PC-3 (cell line): ENCODE results near the gene KIF6. TPM values are rescaled to one million over a fixed set of nuclear protein-coding genes. Genes with fewer than 3 reads are reported as not detected.

ENCODE experiments used
- ATAC-seq: fragments of 200-7000 bp; cut with Tn5 transposase; 2 replicates; pipeline ENCODE4 v1.9.1; 2020; ENCODE audit warnings: mild to moderate bottlenecking, moderate library complexity
- BruUV-seq: library from RNA; stranded (reverse); fragments of 400-500 nt; replicated peaks from 2 replicates; lab custom pipeline; 2021; lab: Mats Ljungman, UMichigan
- CTCF ChIA-PET: fragments of 300-600 bp; sonication (Branson Sonifier 250); formaldehyde crosslinking; loops from one replicate; lab custom pipeline; 2022; ENCODE audit warnings: antibody characterized with exemption; lab: Charles Lee
- POLR2A ChIA-PET: fragments of 300-600 bp; sonication (Branson Sonifier 250); formaldehyde crosslinking; loops from one replicate; lab custom pipeline; 2022; ENCODE audit warnings: antibody characterized with exemption; ENCODE audit not compliant: unreplicated experiment; lab: Charles Lee
- DNase-seq: peaks from one replicate; pipeline ENCODE4 v3.0.0-alpha.2; 2015
- H2AFZ ChIP-seq: fragments of 300-600 bp; sonication (generic); 2 replicates; pipeline ENCODE4 v1.6.0; 2016; ENCODE audit warnings: antibody characterized with exemption, low read length
- H3F3A ChIP-seq: fragments of 300-600 bp; sonication (generic); one replicate; pipeline ENCODE4 v1.6.0; 2017; ENCODE audit warnings: antibody characterized with exemption, low read length, control low read depth, mild to moderate bottlenecking; ENCODE audit not compliant: unreplicated experiment
- H3K27ac ChIP-seq: fragments of 300-600 bp; sonication (generic); 2 replicates; pipeline ENCODE4 v1.5.1; 2016; ENCODE audit warnings: mild to moderate bottlenecking, low read length
- H3K27me3 ChIP-seq: fragments of 300-600 bp; sonication (generic); 2 replicates; pipeline ENCODE4 v1.6.1; 2016; ENCODE audit warnings: low read length, mixed read lengths
- H3K36me3 ChIP-seq: fragments of 300-600 bp; sonication (generic); 2 replicates; pipeline ENCODE4 v1.6.1; 2016; ENCODE audit warnings: low read depth, mixed run types, low read length, mixed read lengths
- H3K4me1 ChIP-seq: fragments of 300-600 bp; sonication (generic); 2 replicates; pipeline ENCODE4 v1.5.1; 2016; ENCODE audit warnings: low read length; ENCODE audit not compliant: insufficient read depth
- H3K4me2 ChIP-seq: fragments of 300-600 bp; sonication (generic); 2 replicates; pipeline ENCODE4 v1.6.0; 2016; ENCODE audit warnings: low read length
- H3K4me3 ChIP-seq: fragments of 300-600 bp; sonication (generic); 2 replicates; pipeline ENCODE4 v1.5.1; 2016; ENCODE audit warnings: mild to moderate bottlenecking, low read length, mixed read lengths
- H3K79me2 ChIP-seq: fragments of 300-600 bp; sonication (generic); 2 replicates; pipeline ENCODE4 v1.6.1; 2017; ENCODE audit warnings: low read length, mixed read lengths
- H3K9ac ChIP-seq: fragments of 300-600 bp; sonication (generic); 2 replicates; pipeline ENCODE4 v1.6.0; 2016; ENCODE audit warnings: mild to moderate bottlenecking, low read length
- H3K9me2 ChIP-seq: fragments of 300-600 bp; sonication (generic); replicated peaks from 2 replicates; pipeline ENCODE4 v1.6.1; 2016; ENCODE audit warnings: mixed run types, low read length, mixed read lengths
- H3K9me3 ChIP-seq: fragments of 300-600 bp; sonication (generic); 2 replicates; pipeline ENCODE4 v1.6.1; 2016; ENCODE audit warnings: low read length, mixed read lengths
- H4K20me1 ChIP-seq: fragments of 300-600 bp; sonication (generic); 2 replicates; pipeline ENCODE4 v1.6.1; 2016; ENCODE audit warnings: low read length, mixed read lengths
- CTCF ChIP-seq: fragments of 300-600 bp; sonication (generic); conservative IDR thresholded peaks from 2 replicates; pipeline ENCODE4 v1.5.1; 2017; ENCODE audit warnings: antibody characterized with exemption, low read depth, mild to moderate bottlenecking, low read length
- EZH2 ChIP-seq: fragments of 300-600 bp; sonication (generic); IDR thresholded peaks from one replicate; pipeline ENCODE4 v1.6.1; 2017; ENCODE audit warnings: antibody characterized with exemption, mild to moderate bottlenecking, low read length; ENCODE audit not compliant: unreplicated experiment
- EZH2phosphoT487 ChIP-seq: fragments of 300-600 bp; sonication (generic); IDR thresholded peaks from 2 replicates; pipeline ENCODE4 v1.6.1; 2018; ENCODE audit warnings: mild to moderate bottlenecking, antibody characterized with exemption, low read length, borderline replicate concordance
- intact Hi-C: fragments of 100-400 bp; cut with micrococcal nuclease; formaldehyde crosslinking; loops from 2 replicates; pipeline ENCODE4 v1.9.0; 2023
- total RNA-seq: library from RNA; depleted of rRNA; stranded (reverse); fragments of >200 nt; gene quantifications from 2 replicates; pipeline ENCODE4 v1.2.3, GENCODE V29; 2014

The KIF6 gene
- total RNA-seq, 1 experiment from 2014 or later: 0.07 TPM

- DNase-seq (no peak), ATAC-seq (no peak)
- TF ChIP-seq EZH2phosphoT487 (no peak), EZH2 (no peak), CTCF (no peak)
- H3K9me3 ChIP-seq: no peaks in the 10 kb centered on the region; the same call in 1 of the 2 replicates
- no peaks in the 10 kb centered on the region for H3K36me3 ChIP-seq
- no peaks in the 10 kb centered on the region for H3K4me1 ChIP-seq
- ChIA-PET CTCF (no interaction called here), POLR2A (no interaction called here)
- no peaks in the 10 kb centered on the region for H4K20me1 ChIP-seq
- BruUV-seq: no TSS peak
- H3K79me2 ChIP-seq: no peaks in the 10 kb centered on the region
- no peak overlapping the region for H3K4me2 ChIP-seq
- no peak overlapping the region for H3K4me3 ChIP-seq
- no peak overlapping the region for H3K9ac ChIP-seq
- no peaks in the 10 kb centered on the region for H3F3A ChIP-seq
- H3K27me3 ChIP-seq: peaks cover 7% of the 10 kb centered on the region; the same call in 1 of the 2 replicates
- no peaks in the 10 kb centered on the region for H3K9me2 ChIP-seq
- H2AFZ ChIP-seq: no peak overlapping the region
- intact Hi-C loops: no loop called here
- no peak overlapping the region for H3K27ac ChIP-seq
Measured at GRCh38 chr6:39432330-39433025, 292.7 kb downstream of the KIF6 start.

GRCh38 chr6:39430871-39431523 lies 294.2 kb downstream of the KIF6 start:
- H3K9me3 ChIP-seq: no peaks in the 10 kb centered on the region; the same call in 1 of the 2 replicates
- TF ChIP-seq EZH2phosphoT487 (no peak), CTCF (no peak), EZH2 (no peak)
- no peak overlapping the region for H2AFZ ChIP-seq
- H3K4me2 ChIP-seq: 0 out of 2 replicates have a peak overlapping the region, but pooled peaks have one; percentile 6
- DNase-seq (no peak), ATAC-seq (no peak)
- H3K79me2 ChIP-seq: no peaks in the 10 kb centered on the region
- ChIA-PET POLR2A (no interaction called here), CTCF (no interaction called here)
- no peaks in the 10 kb centered on the region for H3F3A ChIP-seq
- H3K27ac ChIP-seq: no peak overlapping the region
- no peaks in the 10 kb centered on the region for H4K20me1 ChIP-seq
- no peak overlapping the region for H3K9ac ChIP-seq
- no TSS peak for BruUV-seq
- H3K27me3 ChIP-seq: peaks cover 7% of the 10 kb centered on the region; the same call in 1 of the 2 replicates
- no peaks in the 10 kb centered on the region for H3K4me1 ChIP-seq
- H3K4me3 ChIP-seq: no peak overlapping the region
- no peaks in the 10 kb centered on the region for H3K9me2 ChIP-seq
- H3K36me3 ChIP-seq: no peaks in the 10 kb centered on the region
- intact Hi-C loops: no loop called here

- no peaks in the 10 kb centered on the region for H3K79me2 ChIP-seq
- no peaks in the 10 kb centered on the region for H3K36me3 ChIP-seq
- BruUV-seq: no TSS peak
- no peak overlapping the region for H3K27ac ChIP-seq
- intact Hi-C loops: no loop called here
- peaks cover 7% of the 10 kb centered on the region; the same call in 1 of the 2 replicates for H3K27me3 ChIP-seq
- H3K9me3 ChIP-seq: no peaks in the 10 kb centered on the region; the same call in 1 of the 2 replicates
- no peak overlapping the region for H3K9ac ChIP-seq
- ATAC-seq (no peak), DNase-seq (no peak)
- TF ChIP-seq EZH2 (no peak), EZH2phosphoT487 (no peak), CTCF (no peak)
- no peaks in the 10 kb centered on the region for H3F3A ChIP-seq
- no peaks in the 10 kb centered on the region for H3K9me2 ChIP-seq
- H2AFZ ChIP-seq: no peak overlapping the region
- H4K20me1 ChIP-seq: no peaks in the 10 kb centered on the region
- no peak overlapping the region for H3K4me2 ChIP-seq
- H3K4me1 ChIP-seq: no peaks in the 10 kb centered on the region
- ChIA-PET POLR2A (no interaction called here), CTCF (no interaction called here)
- no peak overlapping the region for H3K4me3 ChIP-seq
Measured at GRCh38 chr6:39430446-39430845, 294.8 kb downstream of the KIF6 start.
